ENCODE measurements around the gene AOPEP.
A peak's percentile ranks its signal among the peaks of the same experiment; 100 is the strongest.

AOPEP gene

GRCh38 chr9:95086564-95086955 lies 360.1 kb downstream of the AOPEP start:
- no peak for DNase-seq

GRCh38 chr9:95087659-95088242 lies 361.3 kb downstream of the AOPEP start:
- DNase-seq = no peak

- no peak for DNase-seq
Observed at GRCh38 chr9:95088421-95089161, 362.1 kb downstream of the AOPEP start.

- no peak for DNase-seq
Observed at GRCh38 chr9:95089257-95090022, 362.9 kb downstream of the AOPEP start.

GRCh38 chr9:95090023-95090791 lies 363.7 kb downstream of the AOPEP start:
- DNase-seq = no peak

GRCh38 chr9:95090871-95091577 lies 364.5 kb downstream of the AOPEP start:
- no peak for DNase-seq

GRCh38 chr9:95091601-95092261 lies 365.2 kb downstream of the AOPEP start:
- peak; percentile 4 to 48 (median 40) for DNase-seq

GRCh38 chr9:95092262-95093072 lies 366.0 kb downstream of the AOPEP start:
- peak; percentile 6 to 34 (median 9) for DNase-seq

- DNase-seq = no peak
Observed at GRCh38 chr9:95093586-95093985, 367.1 kb downstream of the AOPEP start.

- no peak for DNase-seq
Observed at GRCh38 chr9:95094002-95094401, 367.5 kb downstream of the AOPEP start.

- DNase-seq = no peak
Observed at GRCh38 chr9:95095641-95096355, 369.3 kb downstream of the AOPEP start.

- no peak for DNase-seq
Observed at GRCh38 chr9:95096381-95096780, 369.9 kb downstream of the AOPEP start.

GRCh38 chr9:95096807-95097206 lies 370.3 kb downstream of the AOPEP start:
- no peak for DNase-seq

GRCh38 chr9:95097279-95097678 lies 370.8 kb downstream of the AOPEP start:
- DNase-seq = no peak

GRCh38 chr9:95098391-95098921 lies 372.0 kb downstream of the AOPEP start:
- DNase-seq = no peak

GRCh38 chr9:95099321-95100070 lies 373.0 kb downstream of the AOPEP start:
- DNase-seq = no peak

GRCh38 chr9:95100071-95100627 lies 373.6 kb downstream of the AOPEP start:
- no peak for DNase-seq

- no peak for DNase-seq
Observed at GRCh38 chr9:95101326-95101725, 374.8 kb downstream of the AOPEP start.

GRCh38 chr9:95102001-95102433 lies 375.5 kb downstream of the AOPEP start:
- no peak for DNase-seq
